Stimulated activated naive CD8-positive, alpha-beta T cell treated with anti-CD3 and anti-CD28 coated beads, Interleukin-15, Interleukin-2, amounts not matched to agents 100 ng/mL and 50 ng/mL, for 24 hours (primary cell): Measurements from ENCODE around the gene CEP83.

ENCODE experiments used
- H3K27ac Mint-ChIP-seq: one replicate; pipeline ENCODE4 v1.8.0; 2021; ENCODE audit warnings: mild to moderate bottlenecking, mixed read lengths
- H3K27me3 Mint-ChIP-seq: one replicate; pipeline ENCODE4 v1.8.0; 2021; ENCODE audit warnings: mixed read lengths
- H3K36me3 Mint-ChIP-seq: one replicate; pipeline ENCODE4 v1.8.0; 2021; ENCODE audit warnings: low read depth, mixed read lengths
- H3K4me1 Mint-ChIP-seq: one replicate; pipeline ENCODE4 v1.8.0; 2021; ENCODE audit warnings: low read depth, mixed read lengths
- H3K4me3 Mint-ChIP-seq: one replicate; pipeline ENCODE4 v1.8.0; 2021; ENCODE audit warnings: mild to moderate bottlenecking, mixed read lengths
- H3K9me3 Mint-ChIP-seq: one replicate; pipeline ENCODE4 v1.8.0; 2021; ENCODE audit warnings: mixed read lengths

Gene CEP83

DNA sequence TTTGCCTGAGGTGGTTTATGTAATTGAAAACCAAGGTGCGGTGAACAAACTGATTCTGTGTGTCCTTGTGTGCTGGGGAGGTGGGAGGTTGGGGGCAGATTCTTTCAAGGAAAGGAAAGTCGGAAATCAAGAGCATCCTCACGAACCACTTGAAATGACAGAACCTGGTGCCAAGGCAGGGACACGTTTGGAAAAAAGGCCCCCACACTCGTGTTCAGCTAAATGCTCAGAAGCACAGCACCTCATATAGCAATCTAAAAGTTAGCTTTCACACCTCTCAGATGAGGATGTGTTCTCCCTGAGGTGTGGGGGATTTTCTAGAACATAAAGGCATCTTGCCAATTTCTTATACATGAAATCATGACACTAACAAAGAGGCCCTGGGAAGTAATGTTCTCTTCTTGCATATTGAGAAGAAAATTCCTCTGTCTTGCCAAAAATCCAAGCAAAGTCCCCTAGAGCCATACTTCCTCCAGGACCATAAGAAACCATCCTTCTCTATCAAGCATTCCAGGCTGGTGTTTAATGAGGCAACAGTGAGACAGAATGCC, 191.7 kb downstream of the CEP83 start:
- H3K9me3 Mint-ChIP-seq: no peaks in the 10 kb centered on the region
- H3K27me3 Mint-ChIP-seq: no peaks in the 10 kb centered on the region
- H3K4me3 Mint-ChIP-seq: peak overlapping the region; percentile 33
- peaks cover 35% of the 10 kb centered on the region for H3K36me3 Mint-ChIP-seq
- peak overlapping the region; percentile 49 for H3K27ac Mint-ChIP-seq
- H3K4me1 Mint-ChIP-seq: peaks cover 84% of the 10 kb centered on the region

DNA sequence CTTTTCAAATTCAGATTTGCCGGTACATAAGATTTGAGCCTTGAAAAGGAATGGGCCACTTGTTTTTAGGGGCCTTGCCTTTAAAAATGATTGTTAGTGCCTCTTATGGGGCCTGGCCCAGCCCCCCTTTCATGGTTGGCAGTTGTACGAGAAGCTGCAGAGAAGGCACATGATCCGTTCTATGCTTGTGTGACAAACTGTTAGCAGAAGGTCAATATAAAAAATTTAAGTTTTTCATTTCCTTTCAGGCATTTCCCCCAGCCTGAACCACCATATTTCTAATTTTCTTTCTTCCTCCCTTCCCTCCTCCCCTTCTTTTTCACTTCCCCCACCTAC, 192.2 kb downstream of the CEP83 start:
- no peaks in the 10 kb centered on the region for H3K27me3 Mint-ChIP-seq
- peaks cover 89% of the 10 kb centered on the region for H3K4me1 Mint-ChIP-seq
- H3K4me3 Mint-ChIP-seq: peak overlapping the region; percentile 25
- H3K27ac Mint-ChIP-seq: no peak overlapping the region
- H3K36me3 Mint-ChIP-seq: peaks cover 35% of the 10 kb centered on the region
- no peaks in the 10 kb centered on the region for H3K9me3 Mint-ChIP-seq

DNA sequence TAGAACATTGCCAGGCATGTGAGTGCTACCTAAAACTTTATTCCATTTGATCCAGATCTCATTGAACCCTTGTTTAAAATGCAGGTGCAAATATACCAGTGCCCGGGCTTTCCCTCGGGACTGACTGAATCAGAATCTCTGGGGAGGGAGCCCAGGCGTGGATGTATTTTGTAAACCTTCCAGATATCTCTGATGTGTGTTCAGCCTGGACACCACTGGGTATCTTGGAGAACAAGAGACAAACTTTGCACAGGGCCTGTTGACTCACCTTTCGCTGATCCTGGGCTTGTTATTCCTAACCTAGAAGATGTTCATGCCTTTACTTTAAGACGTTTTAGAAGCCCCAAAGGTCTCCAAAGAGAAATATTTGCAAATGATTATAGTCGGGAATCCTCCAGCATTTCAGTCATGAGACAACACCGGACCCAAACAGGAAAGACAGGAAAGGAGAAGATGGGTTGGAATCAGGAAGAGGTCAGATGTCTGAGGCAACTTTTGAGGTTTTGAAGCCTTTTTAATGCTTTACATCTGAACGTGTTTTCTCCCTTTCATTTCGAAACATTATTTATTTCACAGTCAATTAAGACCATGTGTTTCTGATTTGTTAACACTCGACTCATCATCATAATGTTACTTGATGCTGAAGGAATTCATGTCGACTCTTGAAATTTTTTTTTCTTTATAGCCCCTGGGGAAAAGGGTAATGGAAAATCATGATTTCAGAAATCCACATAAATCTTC, 192.7 kb downstream of the CEP83 start:
- H3K4me1 Mint-ChIP-seq: peaks cover 91% of the 10 kb centered on the region
- H3K4me3 Mint-ChIP-seq: no peak overlapping the region
- H3K9me3 Mint-ChIP-seq: no peaks in the 10 kb centered on the region
- H3K27ac Mint-ChIP-seq: peak overlapping the region; percentile 43
- H3K36me3 Mint-ChIP-seq: peaks cover 30% of the 10 kb centered on the region
- H3K27me3 Mint-ChIP-seq: no peaks in the 10 kb centered on the region

DNA sequence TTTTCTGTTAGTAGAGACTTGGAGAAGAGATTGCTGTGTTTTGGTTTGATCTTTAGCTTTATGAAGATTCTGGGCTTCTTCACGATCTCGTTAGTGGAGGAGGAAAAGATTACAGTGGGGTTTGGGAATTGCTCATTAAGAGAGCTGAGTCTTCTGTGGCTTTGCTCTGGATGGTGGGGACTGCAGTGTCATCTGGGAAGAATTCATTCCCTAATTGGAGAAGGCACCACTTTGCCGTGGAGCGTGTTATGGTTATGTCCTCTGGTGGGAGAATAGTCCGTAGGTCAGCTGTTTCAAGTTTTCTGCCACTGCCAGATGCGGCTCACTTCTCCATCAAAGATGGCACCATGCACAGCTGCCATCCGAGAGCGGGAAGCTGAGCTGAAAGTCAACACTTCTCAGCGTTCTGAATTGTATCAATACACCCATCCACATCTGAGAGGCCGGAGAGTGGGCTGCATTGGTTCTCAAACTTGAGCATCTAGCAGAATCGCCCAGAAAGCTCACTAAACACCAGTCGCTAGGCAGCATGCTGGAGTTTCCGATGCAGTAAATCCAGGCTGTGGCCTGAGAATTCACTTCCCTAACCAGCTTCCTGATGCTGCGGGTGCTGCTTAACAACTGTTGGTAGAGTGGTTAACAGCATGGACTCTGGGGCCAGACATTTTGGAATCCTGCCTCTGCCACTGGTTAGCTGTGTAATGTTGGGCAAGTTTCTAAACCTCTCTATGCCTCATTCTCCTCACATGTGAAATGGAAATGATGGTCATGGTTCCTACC, 193.5 kb downstream of the CEP83 start:
- no peak overlapping the region for H3K27ac Mint-ChIP-seq
- no peaks in the 10 kb centered on the region for H3K27me3 Mint-ChIP-seq
- H3K9me3 Mint-ChIP-seq: no peaks in the 10 kb centered on the region
- peaks cover 27% of the 10 kb centered on the region for H3K36me3 Mint-ChIP-seq
- no peak overlapping the region for H3K4me3 Mint-ChIP-seq
- H3K4me1 Mint-ChIP-seq: peaks cover 91% of the 10 kb centered on the region

DNA sequence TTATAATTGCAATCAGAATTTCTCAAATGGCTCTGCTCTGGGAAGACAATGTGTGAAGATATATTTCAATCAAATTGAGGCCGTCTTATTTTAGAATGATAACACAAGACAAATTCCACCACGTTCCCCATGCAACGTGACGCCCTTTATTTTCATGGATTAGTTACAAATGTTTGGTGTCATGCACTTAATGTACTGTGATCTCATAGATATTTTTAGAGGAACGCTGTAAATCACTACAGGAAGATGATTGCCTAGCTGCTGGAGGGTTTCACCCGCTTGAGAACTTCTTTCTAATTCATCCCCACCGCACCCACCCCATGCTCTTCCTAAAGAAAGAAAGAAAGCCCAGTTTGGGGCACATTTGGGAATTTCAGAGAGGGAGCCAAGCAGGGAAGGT, 194.1 kb downstream of the CEP83 start:
- no peaks in the 10 kb centered on the region for H3K27me3 Mint-ChIP-seq
- H3K4me1 Mint-ChIP-seq: peaks cover 86% of the 10 kb centered on the region
- peaks cover 34% of the 10 kb centered on the region for H3K36me3 Mint-ChIP-seq
- no peak overlapping the region for H3K27ac Mint-ChIP-seq
- H3K4me3 Mint-ChIP-seq: no peak overlapping the region
- H3K9me3 Mint-ChIP-seq: no peaks in the 10 kb centered on the region

DNA sequence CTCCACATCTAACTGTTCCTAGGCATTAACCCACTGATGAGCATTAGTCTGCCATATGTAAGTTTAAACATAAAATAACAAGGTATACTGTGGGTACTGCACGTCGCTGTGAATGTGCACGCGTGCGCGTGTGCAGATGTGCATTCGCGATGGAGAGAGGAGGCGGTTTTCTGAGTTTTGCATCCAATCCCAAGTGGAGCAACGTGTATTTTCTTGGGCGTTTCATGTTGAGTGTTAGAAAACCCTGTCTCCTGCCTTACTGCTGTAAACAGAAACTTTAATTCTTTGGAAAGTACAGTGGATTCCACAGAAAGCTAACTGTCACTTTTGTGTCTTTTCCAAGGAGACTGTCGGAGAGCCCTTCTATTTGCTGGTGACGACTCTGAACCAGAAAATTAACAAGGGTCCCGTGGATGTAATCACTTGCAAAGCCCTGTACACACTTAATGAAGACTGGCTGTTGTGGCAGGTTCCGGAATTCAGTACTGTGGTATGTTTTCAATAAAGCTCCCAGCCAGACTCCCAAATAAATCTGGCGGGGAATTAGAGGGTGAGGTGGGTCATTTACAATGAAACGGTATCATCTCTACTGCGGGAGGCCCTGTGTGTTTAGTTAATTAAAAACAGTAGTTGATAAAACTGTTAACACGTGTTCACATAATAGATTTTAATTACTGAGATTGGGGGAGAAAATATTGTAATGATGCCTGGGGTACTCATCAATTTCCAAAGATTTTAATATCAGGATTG, 194.8 kb downstream of the CEP83 start:
- H3K27ac Mint-ChIP-seq: no peak overlapping the region
- no peaks in the 10 kb centered on the region for H3K27me3 Mint-ChIP-seq
- peaks cover 35% of the 10 kb centered on the region for H3K36me3 Mint-ChIP-seq
- no peaks in the 10 kb centered on the region for H3K9me3 Mint-ChIP-seq
- peaks cover 80% of the 10 kb centered on the region for H3K4me1 Mint-ChIP-seq
- peak overlapping the region; percentile 24 for H3K4me3 Mint-ChIP-seq

DNA sequence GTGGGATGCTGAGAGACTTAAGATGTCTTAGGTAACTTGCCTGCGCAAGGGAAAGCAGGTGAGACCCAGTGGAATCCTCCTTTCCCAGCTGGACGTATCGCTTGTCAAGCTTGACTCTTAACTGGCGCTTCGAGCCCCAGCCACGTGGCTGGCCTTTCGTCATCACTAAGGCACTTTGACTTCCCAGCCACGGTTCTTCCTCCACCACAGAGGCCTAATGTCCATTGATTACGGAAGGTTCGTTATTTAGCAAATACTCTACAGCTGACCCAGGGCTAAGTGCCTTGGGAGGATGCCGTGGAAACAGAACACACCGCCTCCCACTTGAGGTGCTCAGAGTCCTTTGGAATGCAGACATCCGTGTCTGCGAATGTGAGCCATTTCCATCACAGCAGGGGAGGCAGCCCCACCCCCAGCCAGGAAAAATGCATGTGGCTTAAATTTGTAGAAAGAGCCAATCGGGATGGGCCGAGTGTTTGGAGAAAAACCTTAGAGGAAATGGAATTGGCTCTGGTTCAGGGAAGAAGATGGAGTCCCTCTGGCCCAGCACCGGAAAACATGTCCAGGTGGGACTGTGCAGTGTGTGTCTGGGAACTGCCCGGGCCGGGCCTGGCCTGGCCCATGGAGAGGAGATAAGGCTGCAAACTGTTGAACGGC, 195.6 kb downstream of the CEP83 start:
- Mint-ChIP-seq H3K36me3 (peaks cover 35% of the 10 kb centered on the region), H3K27ac (peak overlapping the region; percentile 99), H3K27me3 (no peaks in the 10 kb centered on the region), H3K9me3 (no peaks in the 10 kb centered on the region), H3K4me3 (peak overlapping the region; percentile 89), H3K4me1 (peaks cover 71% of the 10 kb centered on the region)

DNA sequence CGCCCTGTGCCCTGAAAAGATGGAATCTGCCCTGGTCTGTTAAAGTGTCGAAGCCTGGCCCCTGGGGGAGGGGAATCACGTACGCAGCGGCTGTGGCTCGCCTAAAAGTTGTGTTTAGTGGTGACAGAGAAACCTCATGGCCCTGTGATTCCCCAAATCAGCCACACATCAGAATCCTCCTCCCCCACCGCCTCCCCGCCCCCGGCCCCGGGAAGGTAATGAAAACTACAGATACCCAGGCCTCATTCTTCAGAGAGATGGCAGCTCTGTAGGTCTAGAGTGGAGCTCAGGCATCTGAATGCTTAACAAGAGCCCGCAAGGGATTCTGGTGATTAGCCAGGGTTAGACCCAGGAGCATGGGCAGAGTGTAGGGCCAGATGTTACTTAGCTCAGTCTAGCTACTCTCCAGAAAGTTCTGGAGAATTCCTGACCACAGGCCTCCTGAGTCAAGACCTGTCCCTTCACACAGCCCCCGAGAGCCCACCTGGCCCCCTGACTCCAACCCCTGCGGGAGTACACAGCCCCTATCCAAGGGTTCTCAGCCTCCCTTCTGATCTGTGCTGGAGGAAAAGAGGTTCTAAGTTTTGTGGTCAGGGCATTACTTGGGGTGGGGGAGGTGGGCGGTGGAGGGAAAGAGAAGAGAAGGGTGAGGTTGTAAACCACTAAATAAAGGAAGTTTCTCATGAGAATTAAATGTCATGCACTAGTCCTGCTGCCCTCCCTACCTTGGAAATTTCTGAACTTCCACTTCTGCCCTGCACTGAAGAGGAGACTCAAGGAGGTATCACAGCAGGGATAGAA, 196.5 kb downstream of the CEP83 start:
- Mint-ChIP-seq H3K36me3 (peaks cover 33% of the 10 kb centered on the region), H3K4me3 (peak overlapping the region; percentile 89), H3K27me3 (no peaks in the 10 kb centered on the region), H3K9me3 (no peaks in the 10 kb centered on the region), H3K4me1 (peaks cover 63% of the 10 kb centered on the region), H3K27ac (peak overlapping the region; percentile 99)

DNA sequence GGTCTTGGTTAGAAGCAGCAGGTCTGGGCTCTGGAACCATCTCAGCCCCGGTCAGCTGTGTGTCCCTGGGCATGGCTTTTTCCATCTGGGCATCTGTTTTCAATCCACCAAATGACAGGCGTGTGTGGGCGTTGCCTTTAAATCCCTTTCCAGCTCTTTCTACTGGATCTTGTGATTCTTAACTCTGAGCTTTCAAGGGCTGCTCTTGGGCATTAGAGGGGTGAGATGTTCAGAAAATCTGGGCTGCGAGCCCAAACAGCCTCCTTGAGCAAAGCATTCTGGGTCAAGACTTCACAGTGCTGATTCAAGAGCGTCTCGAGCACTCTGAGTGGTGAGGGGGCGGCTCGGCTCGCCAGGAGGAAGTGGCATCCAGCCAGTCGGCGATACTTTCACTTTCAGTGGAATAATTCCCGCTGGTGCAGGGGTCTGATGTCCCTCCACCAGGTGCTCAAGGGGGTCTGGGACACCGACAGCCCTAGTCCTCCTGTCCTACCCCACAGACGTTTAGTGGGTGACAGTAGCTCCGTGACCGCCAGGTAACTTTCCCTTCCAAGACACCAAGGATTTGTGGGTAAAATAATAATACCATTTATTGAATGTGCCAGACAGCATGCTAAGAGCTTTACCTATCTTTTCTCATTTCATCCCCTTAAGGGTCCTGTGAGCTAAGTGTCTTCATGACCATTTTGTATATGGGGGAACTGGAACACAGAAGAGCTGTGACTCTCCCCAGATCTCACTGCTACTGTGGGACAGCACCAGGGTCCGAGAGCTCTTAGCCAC, 197.2 kb downstream of the CEP83 start:
- Mint-ChIP-seq H3K4me3 (peak overlapping the region; percentile 89), H3K4me1 (peaks cover 55% of the 10 kb centered on the region), H3K27ac (peak overlapping the region; percentile 99), H3K9me3 (no peaks in the 10 kb centered on the region), H3K27me3 (no peaks in the 10 kb centered on the region), H3K36me3 (peaks cover 32% of the 10 kb centered on the region)

DNA sequence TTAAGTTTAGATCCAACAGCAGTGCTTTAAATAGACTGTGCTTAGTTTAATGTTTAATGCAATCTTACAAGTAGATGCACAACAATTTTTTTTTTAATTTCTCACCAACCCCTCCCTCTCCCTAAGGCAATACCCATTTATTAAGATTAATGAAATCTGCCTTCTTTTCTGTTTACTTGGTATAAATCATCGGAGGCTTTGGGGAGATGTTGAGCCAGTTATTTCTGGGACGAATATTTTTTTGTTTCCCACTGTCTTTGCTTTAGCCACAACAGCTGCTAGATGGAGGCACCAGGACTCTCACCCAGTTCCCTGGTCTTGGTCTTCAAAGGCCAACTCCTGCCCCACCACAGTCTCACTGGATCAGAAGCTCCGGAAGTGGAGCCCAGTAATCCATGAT, 197.9 kb downstream of the CEP83 start:
- Mint-ChIP-seq H3K27me3 (no peaks in the 10 kb centered on the region), H3K9me3 (no peaks in the 10 kb centered on the region), H3K27ac (peak overlapping the region; percentile 99), H3K4me3 (peak overlapping the region; percentile 89), H3K36me3 (peaks cover 29% of the 10 kb centered on the region), H3K4me1 (peaks cover 49% of the 10 kb centered on the region)

DNA sequence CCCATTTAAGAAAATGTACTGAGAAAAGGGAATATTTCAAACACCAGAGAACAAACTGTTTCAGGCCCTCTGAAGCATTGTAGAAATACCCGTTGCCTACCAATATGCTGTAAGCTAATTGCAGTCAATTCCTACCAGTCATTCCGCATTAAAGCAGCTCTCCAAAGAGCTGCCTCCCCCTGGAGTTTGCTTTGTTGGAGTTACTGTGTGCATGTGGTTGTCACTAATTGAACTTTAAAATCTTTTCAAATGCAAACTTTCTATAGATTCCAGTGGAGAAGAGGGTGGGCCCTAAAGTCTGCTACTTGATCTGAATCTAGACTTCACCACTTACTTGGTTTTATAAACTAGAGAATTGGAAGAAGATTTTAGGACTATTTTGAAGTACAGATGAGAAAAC, 198.5 kb downstream of the CEP83 start:
- Mint-ChIP-seq H3K27me3 (no peaks in the 10 kb centered on the region), H3K36me3 (peaks cover 30% of the 10 kb centered on the region), H3K4me1 (peaks cover 45% of the 10 kb centered on the region), H3K27ac (no peak overlapping the region), H3K4me3 (no peak overlapping the region), H3K9me3 (no peaks in the 10 kb centered on the region)

DNA sequence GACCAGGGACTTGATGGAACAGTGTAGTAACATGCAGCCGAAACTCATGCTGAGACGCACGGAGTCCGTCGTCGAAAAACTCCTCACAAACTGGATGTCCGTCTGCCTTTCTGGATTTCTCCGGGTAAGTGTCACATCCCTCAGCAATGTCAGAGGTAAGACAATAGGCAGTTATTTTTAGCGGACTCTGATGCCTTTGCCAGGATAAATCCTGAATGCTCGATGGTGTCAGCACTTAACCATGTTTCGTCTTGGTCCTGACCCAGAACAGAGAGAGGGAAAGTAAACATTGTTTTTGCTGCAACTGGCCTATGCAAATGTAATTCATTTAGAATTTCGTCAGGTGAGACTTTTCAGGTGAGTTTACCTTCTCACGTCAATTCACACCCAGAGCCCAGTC, 198.9 kb downstream of the CEP83 start:
- H3K27me3 Mint-ChIP-seq: no peaks in the 10 kb centered on the region
- no peaks in the 10 kb centered on the region for H3K9me3 Mint-ChIP-seq
- H3K4me1 Mint-ChIP-seq: peaks cover 41% of the 10 kb centered on the region
- no peak overlapping the region for H3K27ac Mint-ChIP-seq
- H3K36me3 Mint-ChIP-seq: peaks cover 30% of the 10 kb centered on the region
- H3K4me3 Mint-ChIP-seq: no peak overlapping the region

DNA sequence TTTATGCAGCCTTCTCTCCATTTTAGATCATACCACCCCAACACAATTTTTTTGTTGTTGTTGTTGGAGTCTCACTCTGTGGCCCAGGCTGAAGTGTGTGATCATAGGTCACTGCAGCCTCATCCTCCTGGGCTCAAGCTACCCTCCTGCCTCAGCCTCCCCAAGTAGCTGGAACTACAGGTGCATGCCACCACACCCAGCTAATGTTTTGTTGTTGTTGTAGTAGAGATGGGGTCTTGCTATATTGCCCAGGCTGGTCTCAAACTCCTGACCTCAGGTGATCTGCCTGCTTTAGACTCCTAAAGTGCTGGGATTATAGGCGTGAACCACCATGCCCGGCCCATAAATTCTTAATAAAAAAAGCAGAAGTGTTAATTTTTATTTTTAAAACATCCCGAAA, 199.7 kb downstream of the CEP83 start:
- Mint-ChIP-seq H3K4me1 (peaks cover 37% of the 10 kb centered on the region), H3K36me3 (peaks cover 29% of the 10 kb centered on the region), H3K27me3 (no peaks in the 10 kb centered on the region), H3K27ac (no peak overlapping the region), H3K9me3 (no peaks in the 10 kb centered on the region), H3K4me3 (no peak overlapping the region)
